B cell (primary cell): ENCODE measurements around the gene ZC3H18. TPM values are rescaled to one million over a fixed set of nuclear protein-coding genes. Genes with fewer than 3 reads are reported as not detected.

Source experiments
- ATAC-seq: fragments of 200-7000 bp; cut with Tn5 transposase; one replicate; pipeline ENCODE4 v1.10.0; 2021; ENCODE audit warnings: low read depth, mild to moderate bottlenecking, moderate number of reproducible peaks, moderate library complexity
- CTCF ChIA-PET: fragments of 350-600 bp; sonication (Branson Sonifier 250); formaldehyde crosslinking; loops from one replicate; lab custom pipeline; 2021; ENCODE audit warnings: antibody characterized with exemption, inconsistent platforms; lab: Charles Lee
- POLR2A ChIA-PET: fragments of 350-600 bp; sonication (Branson Sonifier 250); formaldehyde crosslinking; loops from one replicate; lab custom pipeline; 2021; ENCODE audit warnings: antibody characterized with exemption; lab: Charles Lee
- DNase-seq: peaks from one replicate; pipeline ENCODE4 v3.0.0; 2013
- H2AFZ ChIP-seq: 2 replicates; pipeline ENCODE4 v1.6.1; 2012; ENCODE audit warnings: mild to moderate bottlenecking, low read depth, low read length; ENCODE audit not compliant: insufficient read depth, poor library complexity, severe bottlenecking
- H3K27ac ChIP-seq, 2 donors: 1 replicate in 1 of 2; 2 replicates in 1 of 2; pipeline ENCODE4 v1.5.1; 2012 to 2013; ENCODE audit warnings: low read length in 2 of 2, mild to moderate bottlenecking in 2 of 2, moderate library complexity in 1 of 2
- H3K27me3 ChIP-seq, 4 experiments: fragments of 200-600 bp in 1 of 4; sonication (generic) in 1 of 4; replicated peaks in 1 of 4; 1 replicate in 2 of 4; 2 replicates in 2 of 4; pipeline versions ENCODE4 v1.6.1 to v1.7.0; 2013 to 2016; ENCODE audit warnings: low read length in 3 of 4, mild to moderate bottlenecking in 2 of 4, mixed read lengths in 1 of 4, moderate library complexity in 1 of 4; ENCODE audit not compliant: insufficient read depth in 4 of 4, control insufficient read depth in 3 of 4; ENCODE audit errors: control extremely low read depth in 1 of 4
- H3K36me3 ChIP-seq, 2 experiments: replicated peaks in 1 of 2; 1 replicate in 1 of 2; 2 replicates in 1 of 2; pipeline versions ENCODE4 v1.6.1 to v1.7.1; 2013; ENCODE audit warnings: low read length in 1 of 2; ENCODE audit not compliant: insufficient read depth in 2 of 2, control insufficient read depth in 1 of 2; ENCODE audit errors: control extremely low read depth in 1 of 2, extremely low read depth in 1 of 2
- H3K4me1 ChIP-seq, 2 donors: fragments of 200-600 bp in 1 of 2; sonication (generic) in 1 of 2; 1 replicate in 1 of 2; 2 replicates in 1 of 2; pipeline versions ENCODE4 v1.5.1 to v1.6.1; 2013 to 2017; ENCODE audit warnings: low read length in 2 of 2; ENCODE audit not compliant: control insufficient read depth in 2 of 2, insufficient read depth in 2 of 2
- H3K4me2 ChIP-seq: replicated peaks from 2 replicates; pipeline ENCODE3; 2012; ENCODE audit warnings: mild to moderate bottlenecking, low read depth, low read length; ENCODE audit not compliant: poor library complexity, severe bottlenecking
- H3K4me3 ChIP-seq, 5 experiments: fragments of 200-600 bp in 1 of 5; sonication (generic) in 1 of 5; 1 replicate in 3 of 5; 2 replicates in 2 of 5; pipeline versions ENCODE4 v1.5.1 to v1.7.0; 2011 to 2016; ENCODE audit warnings: low read length in 4 of 5, mild to moderate bottlenecking in 4 of 5, low read depth in 2 of 5, control low read depth in 1 of 5, moderate library complexity in 1 of 5; ENCODE audit not compliant: insufficient read depth in 1 of 5; ENCODE audit errors: control extremely low read depth in 1 of 5, extremely low read depth in 1 of 5
- H3K79me2 ChIP-seq: fragments of 200-600 bp; sonication (generic); one replicate; pipeline ENCODE4 v1.6.0; 2016; ENCODE audit warnings: low read length; ENCODE audit not compliant: control insufficient read depth, insufficient read depth
- H3K9ac ChIP-seq: fragments of 200-600 bp; sonication (generic); 2 replicates; pipeline ENCODE4 v1.6.1; 2017; ENCODE audit warnings: mild to moderate bottlenecking, low read length, moderate library complexity
- H3K9me3 ChIP-seq, 3 donors: one replicate each; pipeline versions ENCODE4 v1.6.1 to v1.7.1; 2013; ENCODE audit warnings: low read length in 2 of 3; ENCODE audit not compliant: control insufficient read depth in 2 of 3, insufficient read depth in 1 of 3; ENCODE audit errors: control extremely low read depth in 1 of 3
- H4K20me1 ChIP-seq: 2 replicates; pipeline ENCODE4 v1.6.0; 2012; ENCODE audit warnings: mild to moderate bottlenecking, low read length; ENCODE audit not compliant: insufficient read depth, control insufficient read depth, poor library complexity, severe bottlenecking
- H3K27ac Mint-ChIP-seq: one replicate; pipeline ENCODE4 v1.8.0; 2021; ENCODE audit warnings: mixed read lengths
- H3K27me3 Mint-ChIP-seq: one replicate; pipeline ENCODE4 v1.8.0; 2021; ENCODE audit warnings: mixed read lengths
- H3K4me1 Mint-ChIP-seq: one replicate; pipeline ENCODE4 v1.8.0; 2021; ENCODE audit warnings: mixed read lengths
- H3K4me3 Mint-ChIP-seq: one replicate; pipeline ENCODE4 v1.8.0; 2021; ENCODE audit warnings: mixed read lengths
- H3K9me3 Mint-ChIP-seq: one replicate; pipeline ENCODE4 v1.8.0; 2022; ENCODE audit warnings: mixed read lengths; ENCODE audit not compliant: insufficient read depth
- CTCF ChIP-seq: fragments of 200-600 bp; IDR thresholded peaks from one replicate; pipeline ENCODE4 v1.8.0; 2022; ENCODE audit warnings: antibody characterized with exemption, mild to moderate bottlenecking
- EZH2 ChIP-seq: IDR thresholded peaks from 2 replicates; pipeline ENCODE4 v1.6.1; 2012; ENCODE audit warnings: borderline replicate concordance, low read depth, mild to moderate bottlenecking, moderate library complexity, low read length; ENCODE audit not compliant: insufficient read depth, poor library complexity, severe bottlenecking
- WGBS: methylation state at CpG from one replicate; pipeline ENCODE4 v1.1.5; 2013; ENCODE audit warnings: missing lambda C conversion rate; ENCODE audit not compliant: insufficient coverage; 5-methylcytosine and 5-hydroxymethylcytosine counted together
- intact Hi-C: fragments of 100-400 bp; cut with micrococcal nuclease; formaldehyde crosslinking; loops from one replicate; pipeline ENCODE4 v1.10.0; 2022
- polyA plus RNA-seq: library from polyadenylated mRNA; depleted of rRNA; stranded (reverse); fragments of >200 nt; gene quantifications from 2 replicates; pipeline ENCODE4 v1.2.3, GENCODE V29; 2012
- total RNA-seq, 2 donors: library from RNA; stranded (reverse); fragments of 120-200 nt in 1 of 2; gene quantifications; 1 replicate in 1 of 2; 2 replicates in 1 of 2; pipeline versions ENCODE4 v1.2.3 to v1.2.4, GENCODE V29; 2013 to 2022

ZC3H18 gene
- total and polyA plus RNA-seq, 2 donors (not counting 1 experiment from before 2014, with no cell fraction given), result 40.4 to 74.2 TPM

GRCh38 chr16:88630433-88630832 is 60.2 kb downstream of the ZC3H18 start:
- Mint-ChIP-seq H3K9me3 (no peaks in the 10 kb centered on the region), H3K27me3 (no peaks in the 10 kb centered on the region), H3K4me3 (no peak overlapping the region), H3K27ac (no peak overlapping the region), H3K4me1 (peaks cover 21% of the 10 kb centered on the region)
- CTCF ChIA-PET, result no interaction called here
- H3K27me3 ChIP-seq, result no peaks in the 10 kb centered on the region
- no peak for DNase-seq
- no peak overlapping the region for H3K4me3 ChIP-seq
- no peak overlapping the region for H2AFZ ChIP-seq
- peaks cover 0 to 56% of the 10 kb centered on the region in 2 experiments for H3K36me3 ChIP-seq
- H3K4me2 ChIP-seq, result no peak overlapping the region
- H4K20me1 ChIP-seq, result peaks cover 6% of the 10 kb centered on the region
- 99% methylated on average over 8 of the region's 12 CpGs for WGBS
- intact Hi-C loops, result loop anchor here (5.0 to 10.0 kb wide), 2 partner anchors 154 to 178 kb away; partner anchors contain the start of genes PIEZO1 and ZFPM1
- peaks cover 15 to 26% of the 10 kb centered on the region in 2 donors for H3K4me1 ChIP-seq
- H3K27ac ChIP-seq, result no peak overlapping the region
- H3K9ac ChIP-seq, result no peak overlapping the region
- H3K9me3 ChIP-seq, result no peaks in the 10 kb centered on the region
- no peak for TF ChIP-seq CTCF
- TF ChIP-seq EZH2, result no peak
- POLR2A ChIA-PET, result no interaction called here
- ATAC-seq, result no peak
- H3K79me2 ChIP-seq, result no peaks in the 10 kb centered on the region

GRCh38 chr16:88630941-88631340 is 60.7 kb downstream of the ZC3H18 start:
- DNase-seq, result no peak
- peaks cover 0 to 54% of the 10 kb centered on the region in 2 experiments for H3K36me3 ChIP-seq
- ATAC-seq, result no peak
- intact Hi-C loops, result loop anchor here (5.0 to 10.0 kb wide), 2 partner anchors 154 to 179 kb away; partner anchors contain the start of genes PIEZO1 and ZFPM1
- H3K9me3 ChIP-seq, result no peaks in the 10 kb centered on the region
- no peaks in the 10 kb centered on the region for H3K27me3 ChIP-seq
- H3K4me3 Mint-ChIP-seq, result no peak overlapping the region
- H3K4me2 ChIP-seq, result no peak overlapping the region
- no peak overlapping the region for H2AFZ ChIP-seq
- H3K4me1 ChIP-seq, result peaks cover 20 to 31% of the 10 kb centered on the region in 2 donors
- H3K79me2 ChIP-seq, result no peaks in the 10 kb centered on the region
- H4K20me1 ChIP-seq, result peaks cover 12% of the 10 kb centered on the region
- no peaks in the 10 kb centered on the region for H3K27me3 Mint-ChIP-seq
- H3K27ac ChIP-seq, result no peak overlapping the region
- no peak overlapping the region for H3K27ac Mint-ChIP-seq
- H3K9ac ChIP-seq, result no peak overlapping the region
- WGBS, result 97% methylated on average over 23 of the region's 23 CpGs
- ChIA-PET POLR2A (no interaction called here), CTCF (no interaction called here)
- H3K9me3 Mint-ChIP-seq, result no peaks in the 10 kb centered on the region
- TF ChIP-seq CTCF (no peak), EZH2 (no peak)
- no peak overlapping the region for H3K4me3 ChIP-seq
- peaks cover 23% of the 10 kb centered on the region for H3K4me1 Mint-ChIP-seq
